Activated T-helper 1 cell treated with anti-CD3 and anti-CD28 coated beads, Interleukin-12 subunit alpha, Interleukin-12 subunit beta, Interleukin-2, Interleukin-4 antibody, amounts not matched to agents 30 ng/mL and 10 ng/mL and 1 ng/mL, durations not matched to agents 14 hours and 24 hours and 36 hours (primary cell): ENCODE measurements around the gene MED9. TPM values are rescaled to one million over a fixed set of nuclear protein-coding genes. Genes with fewer than 3 reads are reported as not detected.

Source experiments
- DNase-seq: peaks from one replicate; pipeline ENCODE4 v3.0.0; 2021; ENCODE audit warnings: low spot score
- H3K27ac Mint-ChIP-seq: one replicate; pipeline ENCODE4 v1.8.0; 2021; ENCODE audit warnings: mild to moderate bottlenecking, mixed read lengths
- H3K27me3 Mint-ChIP-seq: one replicate; pipeline ENCODE4 v1.8.0; 2022; ENCODE audit warnings: mild to moderate bottlenecking, moderate library complexity, mixed read lengths; ENCODE audit not compliant: insufficient read depth
- H3K36me3 Mint-ChIP-seq: one replicate; pipeline ENCODE4 v1.8.0; 2021; ENCODE audit warnings: low read depth, mixed read lengths
- H3K4me1 Mint-ChIP-seq: one replicate; pipeline ENCODE4 v1.8.0; 2021; ENCODE audit warnings: low read depth, mixed read lengths
- H3K4me3 Mint-ChIP-seq: one replicate; pipeline ENCODE4 v1.8.0; 2021; ENCODE audit warnings: mild to moderate bottlenecking, moderate library complexity, mixed read lengths
- H3K9me3 Mint-ChIP-seq: one replicate; pipeline ENCODE4 v1.8.0; 2021; ENCODE audit warnings: mixed read lengths
- intact Hi-C: fragments of 100-400 bp; cut with micrococcal nuclease; formaldehyde crosslinking; loops from one replicate; pipeline ENCODE4 v1.15.1; 2024
- total RNA-seq: library from RNA; stranded (reverse); gene quantifications from 2 replicates; pipeline ENCODE4 v1.2.3, GENCODE V29; 2022

MED9 gene
- total RNA-seq, 1 donor from 2014 or later = 15.2 TPM

DNA sequence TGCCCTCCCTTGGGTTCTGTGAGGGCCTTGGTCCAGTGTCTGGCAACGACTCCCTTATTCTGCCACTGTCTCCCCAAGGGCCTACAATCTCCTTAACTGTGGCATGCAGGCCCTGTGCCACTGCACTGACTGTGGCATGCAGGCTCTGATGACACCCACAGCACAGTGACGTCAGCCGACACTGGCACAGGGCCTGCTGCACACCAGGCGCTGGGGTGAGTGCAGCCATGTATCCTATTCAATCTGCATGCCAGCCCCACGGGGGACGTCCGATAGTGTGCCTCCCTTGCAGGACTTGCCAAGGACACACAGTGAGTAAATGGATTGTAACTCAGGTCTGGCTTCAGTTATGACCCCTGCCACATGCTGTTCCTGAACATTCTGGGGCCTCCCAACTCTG is 59.2 kb downstream of the MED9 start:
- H3K27me3 Mint-ChIP-seq = no peaks in the 10 kb centered on the region
- no peak overlapping the region for H3K4me3 Mint-ChIP-seq
- no peaks in the 10 kb centered on the region for H3K4me1 Mint-ChIP-seq
- intact Hi-C loops = no loop called here
- no peaks in the 10 kb centered on the region for H3K36me3 Mint-ChIP-seq
- DNase-seq = no peak
- H3K9me3 Mint-ChIP-seq = no peaks in the 10 kb centered on the region
- no peak overlapping the region for H3K27ac Mint-ChIP-seq

DNA sequence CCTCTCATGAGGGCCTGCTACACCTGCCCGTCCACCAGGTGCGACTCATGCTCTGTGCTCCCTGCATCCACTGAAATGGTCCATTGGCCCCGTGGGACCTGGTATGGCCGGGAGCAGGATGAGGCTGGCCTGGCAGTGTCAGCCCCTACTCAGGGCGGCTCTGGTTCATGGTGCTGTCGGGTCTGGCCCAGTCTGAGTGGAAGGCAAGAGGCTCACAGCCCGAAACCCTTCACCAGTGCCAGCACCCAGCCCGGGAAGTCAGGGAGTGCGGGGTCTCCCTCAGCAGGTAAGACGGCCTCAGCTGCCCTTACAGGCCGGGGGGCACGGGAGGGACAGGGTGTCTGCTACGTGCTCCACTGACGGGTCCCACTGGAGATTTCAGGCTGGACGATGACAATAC is 59.9 kb downstream of the MED9 start:
- intact Hi-C loops = no loop called here
- H3K4me1 Mint-ChIP-seq = no peaks in the 10 kb centered on the region
- no peak for DNase-seq
- H3K9me3 Mint-ChIP-seq = no peaks in the 10 kb centered on the region
- H3K27ac Mint-ChIP-seq = no peak overlapping the region
- no peaks in the 10 kb centered on the region for H3K27me3 Mint-ChIP-seq
- H3K36me3 Mint-ChIP-seq = no peaks in the 10 kb centered on the region
- no peak overlapping the region for H3K4me3 Mint-ChIP-seq

GRCh38 chr17:17537311-17538099 is 60.7 kb downstream of the MED9 start:
- Mint-ChIP-seq H3K27me3 (no peaks in the 10 kb centered on the region), H3K36me3 (no peaks in the 10 kb centered on the region), H3K4me3 (no peak overlapping the region), H3K9me3 (no peaks in the 10 kb centered on the region), H3K4me1 (no peaks in the 10 kb centered on the region), H3K27ac (no peak overlapping the region)
- DNase-seq = no peak
- intact Hi-C loops = no loop called here

DNA sequence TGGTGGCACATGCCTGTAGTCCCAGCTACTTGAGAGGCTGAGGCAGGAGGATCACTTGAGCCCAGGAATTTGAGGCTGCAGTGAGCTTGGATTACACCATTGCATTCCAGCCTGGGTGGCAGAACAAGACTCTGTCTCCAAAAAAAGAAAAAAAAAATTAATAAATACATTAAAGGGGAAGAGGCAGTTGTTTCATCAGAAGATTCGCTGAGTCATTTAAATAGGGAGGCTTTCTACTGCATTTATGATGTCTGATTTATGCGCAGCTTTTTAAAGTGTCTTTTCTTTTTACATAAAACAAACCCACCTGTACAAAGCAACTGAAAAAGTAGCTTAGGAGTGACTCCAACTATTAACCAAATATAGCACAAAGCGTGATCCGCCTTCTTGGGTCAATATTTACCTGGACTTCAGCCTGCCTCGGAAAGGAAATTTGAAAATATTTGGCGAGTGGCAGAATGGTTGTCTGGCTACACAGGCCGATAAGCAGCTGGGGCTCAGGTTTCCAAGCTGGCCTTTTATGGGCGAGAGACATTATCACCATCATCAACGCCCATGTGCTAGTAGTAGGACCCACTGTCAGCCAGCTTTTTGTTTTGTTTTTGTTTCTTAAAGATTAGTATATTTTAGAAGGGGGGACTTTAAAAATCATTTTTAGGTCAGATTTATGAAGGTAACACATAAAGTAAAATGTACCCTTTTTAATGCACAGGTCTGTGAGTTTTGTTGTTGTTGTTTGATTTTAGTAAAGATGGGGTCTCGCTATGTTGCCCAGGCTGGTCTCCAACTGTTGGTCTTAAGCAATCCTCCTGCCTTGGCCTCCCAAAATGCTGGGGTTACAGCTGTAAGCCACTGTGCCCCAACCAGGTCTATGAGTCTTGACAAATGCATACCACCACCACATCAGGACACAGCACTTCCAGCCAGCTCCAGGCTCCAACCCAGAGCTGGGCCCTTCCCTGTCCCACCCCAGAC is 61.9 kb downstream of the MED9 start:
- no peak for DNase-seq
- no peaks in the 10 kb centered on the region for H3K27me3 Mint-ChIP-seq
- H3K4me1 Mint-ChIP-seq = no peaks in the 10 kb centered on the region
- no peak overlapping the region for H3K27ac Mint-ChIP-seq
- H3K36me3 Mint-ChIP-seq = no peaks in the 10 kb centered on the region
- H3K9me3 Mint-ChIP-seq = no peaks in the 10 kb centered on the region
- no peak overlapping the region for H3K4me3 Mint-ChIP-seq
- intact Hi-C loops = no loop called here

DNA sequence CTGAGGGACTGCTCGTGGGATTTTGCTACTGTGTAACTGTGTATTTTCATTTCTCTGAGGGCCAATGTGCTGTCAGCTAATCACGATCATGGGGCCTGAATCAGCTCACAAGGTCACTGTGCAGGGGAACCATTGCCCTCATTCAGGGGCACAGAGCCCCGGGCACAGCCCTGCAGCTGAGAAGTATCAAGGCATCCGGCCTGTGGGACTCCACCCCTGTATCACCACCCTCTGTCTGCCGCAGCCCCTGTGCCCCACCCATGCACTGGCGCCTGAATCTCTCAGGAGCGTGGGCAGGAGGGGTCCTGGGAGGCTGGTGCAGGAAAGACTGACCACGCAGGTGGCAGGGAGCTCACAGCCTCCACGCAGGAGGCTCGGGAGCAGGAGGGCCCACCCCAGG is 62.8 kb downstream of the MED9 start:
- Mint-ChIP-seq H3K27ac (no peak overlapping the region), H3K4me3 (no peak overlapping the region), H3K9me3 (no peaks in the 10 kb centered on the region), H3K27me3 (no peaks in the 10 kb centered on the region), H3K4me1 (no peaks in the 10 kb centered on the region), H3K36me3 (no peaks in the 10 kb centered on the region)
- no peak for DNase-seq
- intact Hi-C loops = no loop called here

DNA sequence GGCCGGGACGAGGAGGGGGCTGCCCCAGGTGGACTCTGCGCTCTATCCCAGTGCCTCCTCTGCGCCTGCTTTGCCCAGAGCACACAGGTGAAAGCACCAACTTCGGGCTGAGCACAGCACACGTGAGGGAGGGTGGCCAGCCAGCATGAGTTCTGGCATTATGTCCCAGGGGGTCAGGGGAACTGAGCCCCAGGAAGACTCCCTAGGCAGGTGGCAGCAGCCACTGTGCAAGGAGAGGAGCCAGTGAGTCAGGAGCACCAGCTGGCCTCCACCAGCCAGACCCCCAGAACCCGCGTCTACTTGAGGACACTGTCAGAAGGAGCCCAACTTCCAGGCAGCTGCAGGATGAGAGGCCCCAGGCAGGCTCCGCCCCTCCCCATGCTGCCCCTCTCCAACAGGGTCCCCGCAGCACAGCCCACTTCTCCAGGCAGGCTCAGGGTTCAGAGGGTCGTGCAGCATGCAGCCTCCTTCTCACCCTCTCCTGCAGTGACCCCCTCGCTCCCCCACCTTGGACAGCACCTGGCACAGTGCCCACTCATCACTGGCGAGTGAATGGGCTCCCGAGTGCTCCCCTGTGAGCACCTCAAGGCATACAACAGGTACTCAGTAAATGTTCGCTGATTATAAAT is 63.6 kb downstream of the MED9 start:
- no peak overlapping the region for H3K4me3 Mint-ChIP-seq
- no peaks in the 10 kb centered on the region for H3K9me3 Mint-ChIP-seq
- intact Hi-C loops = no loop called here
- no peak overlapping the region for H3K27ac Mint-ChIP-seq
- DNase-seq = no peak
- H3K36me3 Mint-ChIP-seq = no peaks in the 10 kb centered on the region
- H3K27me3 Mint-ChIP-seq = no peaks in the 10 kb centered on the region
- H3K4me1 Mint-ChIP-seq = no peaks in the 10 kb centered on the region

DNA sequence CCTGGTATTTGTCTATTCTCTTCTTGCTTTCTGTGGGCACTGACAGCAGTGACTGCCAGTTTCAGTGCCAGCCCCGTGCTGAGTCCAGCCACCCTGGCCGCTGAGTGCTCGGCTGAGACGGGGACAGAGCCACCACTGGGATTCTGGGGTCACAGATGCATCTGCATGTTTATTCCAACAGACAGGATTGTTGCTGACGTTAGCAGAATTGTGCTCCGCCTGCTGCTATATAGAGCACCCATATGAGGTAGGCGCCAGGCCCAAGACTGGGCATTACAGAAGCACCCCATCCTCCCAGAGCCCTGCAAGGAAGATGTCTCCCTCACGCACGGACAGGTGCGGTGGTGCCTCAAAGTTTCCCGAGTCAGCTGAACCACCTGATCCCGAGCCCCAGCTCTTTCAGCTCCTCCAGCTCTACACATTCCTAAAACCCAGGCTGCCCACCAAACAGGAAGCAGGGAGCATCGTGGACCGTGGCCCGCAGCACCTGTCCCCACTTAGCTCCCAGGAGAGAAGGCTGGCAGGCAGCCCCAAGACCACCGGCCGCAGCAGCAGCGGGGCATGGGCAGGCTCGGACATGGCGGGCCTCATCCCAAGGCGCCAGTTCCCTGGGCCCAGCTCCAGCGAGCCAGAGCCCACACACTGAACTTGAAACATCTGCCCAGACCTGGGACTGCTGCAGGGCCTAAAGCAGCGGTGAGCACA is 64.3 kb downstream of the MED9 start:
- Mint-ChIP-seq H3K36me3 (no peaks in the 10 kb centered on the region), H3K4me1 (no peaks in the 10 kb centered on the region), H3K4me3 (no peak overlapping the region), H3K9me3 (no peaks in the 10 kb centered on the region), H3K27ac (no peak overlapping the region), H3K27me3 (no peaks in the 10 kb centered on the region)
- intact Hi-C loops = no loop called here
- DNase-seq = no peak

DNA sequence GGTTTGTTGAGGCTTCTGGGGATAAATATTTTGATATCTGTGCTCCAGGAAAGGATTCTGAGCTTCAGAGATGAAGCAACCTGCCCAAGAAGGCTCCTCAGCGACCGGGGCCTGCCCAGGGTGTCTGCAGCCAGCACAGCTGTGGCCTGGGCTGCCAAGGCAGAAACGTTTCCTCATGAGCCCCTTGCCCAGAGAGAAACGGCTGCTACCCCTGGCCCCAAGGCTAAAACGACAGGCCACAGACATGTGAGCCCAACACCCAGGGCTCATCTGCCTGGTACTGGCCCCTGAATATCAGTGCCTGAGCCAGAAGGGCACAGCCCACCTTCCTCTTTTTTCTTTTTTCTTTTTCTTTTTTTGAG is 64.8 kb downstream of the MED9 start:
- Mint-ChIP-seq H3K27me3 (no peaks in the 10 kb centered on the region), H3K4me1 (no peaks in the 10 kb centered on the region), H3K9me3 (no peaks in the 10 kb centered on the region), H3K27ac (no peak overlapping the region), H3K4me3 (no peak overlapping the region), H3K36me3 (no peaks in the 10 kb centered on the region)
- DNase-seq = no peak
- intact Hi-C loops = no loop called here

Other genes with a start within 250 kb of the MED9 start
- gene FLCN, start 239.8 kb upstream of the MED9 start, total RNA-seq = 35.5 and 36.4 TPM in 2 replicates
- gene COPS3, start 195.8 kb upstream of the MED9 start, total RNA-seq = 122 and 131 TPM in 2 replicates
- gene NT5M, start 173.6 kb upstream of the MED9 start, total RNA-seq = 5.1 and 5.8 TPM in 2 replicates
- gene RASD1, start 19.4 kb downstream of the MED9 start, total RNA-seq = 10.1 and 12.9 TPM in 2 replicates
- gene PEMT, start 114.7 kb downstream of the MED9 start, total RNA-seq = 39.9 and 45.1 TPM in 2 replicates
- 31.1 and 32.3 TPM in 2 replicates for gene RAI1, start 204.5 kb downstream of the MED9 start, total RNA-seq